HepG2 (cell line): ENCODE measurements around the gene NPTXR. TPM values are rescaled to one million over a fixed set of nuclear protein-coding genes. Genes with fewer than 3 reads are reported as not detected.

Experiments
- ATF7 ChIP-seq, 2 experiments: fragments of 450-650 bp in 1 of 2; sonication (generic) in 1 of 2; formaldehyde crosslinking in 1 of 2; IDR thresholded peaks; 2 replicates each; pipeline versions ENCODE4 v1.4.0 to v1.6.1; 2016 to 2020; ENCODE audit warnings: antibody characterized with exemption in 1 of 2, mild to moderate bottlenecking in 1 of 2, missing genetic modification reagents in 1 of 2
- NAIF1 ChIP-seq: sonication (generic); formaldehyde crosslinking; IDR thresholded peaks from 2 replicates; pipeline ENCODE4 v1.5.0; 2020; ENCODE audit warnings: mild to moderate bottlenecking, missing genetic modification reagents, borderline replicate concordance
- PHF21A ChIP-seq: sonication (generic); formaldehyde crosslinking; IDR thresholded peaks from 2 replicates; pipeline ENCODE4 v1.5.0; 2020; ENCODE audit warnings: mild to moderate bottlenecking, missing genetic modification reagents
- SALL2 ChIP-seq: sonication (generic); formaldehyde crosslinking; IDR thresholded peaks from 2 replicates; pipeline ENCODE4 v1.8.1; 2023; ENCODE audit warnings: mild to moderate bottlenecking, missing genetic modification reagents, inconsistent platforms
- SOX6 ChIP-seq, 2 experiments: fragments of 450-650 bp in 1 of 2; sonication (generic) in 1 of 2; formaldehyde crosslinking in 1 of 2; IDR thresholded peaks; 2 replicates each; pipeline versions ENCODE4 v1.4.0 to v1.6.1; 2017 to 2020; ENCODE audit warnings: antibody characterized with exemption in 1 of 2, mild to moderate bottlenecking in 1 of 2, missing genetic modification reagents in 1 of 2
- XBP1 ChIP-seq: sonication (generic); formaldehyde crosslinking; IDR thresholded peaks from 2 replicates; pipeline ENCODE4 v1.5.0; 2020; ENCODE audit warnings: missing genetic modification reagents
- ZFP36 ChIP-seq: fragments of 150-350 bp; IDR thresholded peaks from 2 replicates; pipeline ENCODE4 v1.6.1; 2018; ENCODE audit warnings: borderline replicate concordance, low read length, low read depth; ENCODE audit not compliant: partially characterized antibody
- polyA plus RNA-seq, 8 experiments: library from polyadenylated mRNA; depleted of rRNA in 3 of 8; stranded (reverse) in 7 of 8; unstranded in 1 of 8; fragments of >200 nt; fragmentation: Illumina TruSeq in 4 of 8; extraction: Trizol in 4 of 8; gene quantifications; 2 replicates each; pipeline versions ENCODE4 v1.2.1 to v1.2.3, GENCODE V29; 2011 to 2016; ENCODE audit warnings: low read depth in 4 of 8, missing spikeins in 1 of 8, mixed read lengths in 1 of 8; ENCODE audit not compliant: insufficient read depth in 1 of 8
- total RNA-seq, 5 experiments: library from RNA; depleted of rRNA; stranded (reverse); fragments of >200 nt; fragmentation: Illumina TruSeq; extraction: Trizol; gene quantifications; 2 replicates each; pipeline ENCODE4 v1.2.3, GENCODE V29; 2016; ENCODE audit warnings: low read depth in 1 of 5
- TF ChIP-seq, protein P1 (sequence below): sonication (generic); formaldehyde crosslinking; IDR thresholded peaks from 2 replicates; pipeline ENCODE4 v1.8.1; 2023; ENCODE audit warnings: mild to moderate bottlenecking, inconsistent platforms, moderate library complexity, missing genetic modification reagents, borderline replicate concordance
- TF ChIP-seq, protein P2 (sequence below): sonication (generic); formaldehyde crosslinking; IDR thresholded peaks from 2 replicates; pipeline ENCODE4 v1.5.0; 2020; ENCODE audit warnings: mild to moderate bottlenecking, missing genetic modification reagents
- TF ChIP-seq, protein P3 (sequence below): sonication (generic); formaldehyde crosslinking; IDR thresholded peaks from 2 replicates; pipeline ENCODE4 v1.5.0; 2020; ENCODE audit warnings: mild to moderate bottlenecking, missing genetic modification reagents, borderline replicate concordance
- TF ChIP-seq, protein P4 (sequence below): sonication (generic); formaldehyde crosslinking; IDR thresholded peaks from 2 replicates; pipeline ENCODE4 v1.5.0; 2020; ENCODE audit warnings: mild to moderate bottlenecking, missing genetic modification reagents, borderline replicate concordance

The NPTXR gene
- total and polyA plus RNA-seq, 2 of the 13 experiments (the other 11 are each of a cell fraction or from before 2014, with no cell fraction given) = 2.6 to 4.8 TPM

DNA sequence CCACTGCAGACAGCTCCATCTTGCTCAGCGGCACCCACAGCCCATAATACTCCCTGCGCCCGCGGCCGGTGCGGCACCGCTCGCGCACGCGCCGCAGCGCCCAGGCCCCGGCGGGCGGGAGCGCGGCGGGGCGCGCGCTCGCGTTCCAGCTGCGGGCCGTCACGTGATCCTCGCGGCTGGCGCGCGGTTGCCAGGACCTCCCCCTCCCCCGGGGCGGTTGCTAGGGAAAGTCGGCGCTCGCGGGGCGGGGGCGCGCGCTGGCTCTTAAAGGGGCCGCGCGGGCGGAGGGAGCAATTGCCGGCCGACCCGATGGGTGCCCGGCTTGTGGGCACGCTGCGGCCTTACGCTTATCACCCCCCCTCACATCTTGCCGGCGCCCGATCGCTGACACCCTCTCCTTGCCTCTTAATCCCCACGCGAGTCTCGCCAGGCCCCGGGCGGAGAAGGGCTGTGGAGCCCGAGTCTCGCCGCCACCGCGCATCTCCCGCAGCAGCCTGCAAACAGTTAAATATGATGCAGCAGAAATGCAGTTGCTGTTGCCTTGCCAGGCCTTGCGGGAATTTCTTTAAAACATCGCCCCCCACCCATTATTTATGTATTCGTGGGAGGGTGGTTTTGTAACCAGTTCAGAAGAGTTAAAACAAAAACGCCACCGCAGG is 28.5 kb upstream of the NPTXR start, which contains the start of gene CBX6 (continued):
- TF ChIP-seq ATF7 (IDR thresholded peaks at IDR 0.05) (no peak), ATF7 (CRISPR knock-in tag; IDR thresholded peaks at IDR 0.05) (no peak), PHF21A (CRISPR knock-in tag) (0 out of 2 replicates have a peak, but pooled peaks have one; percentile 19), SOX6 (IDR thresholded peaks at IDR 0.05) (no peak), SOX6 (CRISPR knock-in tag; IDR thresholded peaks at IDR 0.05) (peak; percentile 36), NAIF1 (CRISPR knock-in tag) (no peak), XBP1 (CRISPR knock-in tag) (no peak), SALL2 (0 out of 2 replicates have a peak, but pooled peaks have one; percentile 31), ZFP36 (no peak)
- TF ChIP-seq, protein P1, sequence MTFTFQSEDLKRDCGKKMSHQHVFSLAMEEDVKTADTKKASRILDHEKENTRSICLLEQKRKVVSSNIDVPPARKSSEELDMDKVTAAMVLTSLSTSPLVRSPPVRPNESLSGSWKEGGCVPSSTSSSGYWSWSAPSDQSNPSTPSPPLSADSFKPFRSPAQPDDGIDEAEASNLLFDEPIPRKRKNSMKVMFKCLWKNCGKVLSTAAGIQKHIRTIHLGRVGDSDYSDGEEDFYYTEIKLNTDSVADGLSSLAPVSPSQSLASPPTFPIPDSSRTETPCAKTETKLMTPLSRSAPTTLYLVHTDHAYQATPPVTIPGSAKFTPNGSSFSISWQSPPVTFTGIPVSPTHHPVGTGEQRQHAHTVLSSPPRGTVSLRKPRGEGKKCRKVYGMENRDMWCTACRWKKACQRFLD = no peak
- TF ChIP-seq, protein P2, sequence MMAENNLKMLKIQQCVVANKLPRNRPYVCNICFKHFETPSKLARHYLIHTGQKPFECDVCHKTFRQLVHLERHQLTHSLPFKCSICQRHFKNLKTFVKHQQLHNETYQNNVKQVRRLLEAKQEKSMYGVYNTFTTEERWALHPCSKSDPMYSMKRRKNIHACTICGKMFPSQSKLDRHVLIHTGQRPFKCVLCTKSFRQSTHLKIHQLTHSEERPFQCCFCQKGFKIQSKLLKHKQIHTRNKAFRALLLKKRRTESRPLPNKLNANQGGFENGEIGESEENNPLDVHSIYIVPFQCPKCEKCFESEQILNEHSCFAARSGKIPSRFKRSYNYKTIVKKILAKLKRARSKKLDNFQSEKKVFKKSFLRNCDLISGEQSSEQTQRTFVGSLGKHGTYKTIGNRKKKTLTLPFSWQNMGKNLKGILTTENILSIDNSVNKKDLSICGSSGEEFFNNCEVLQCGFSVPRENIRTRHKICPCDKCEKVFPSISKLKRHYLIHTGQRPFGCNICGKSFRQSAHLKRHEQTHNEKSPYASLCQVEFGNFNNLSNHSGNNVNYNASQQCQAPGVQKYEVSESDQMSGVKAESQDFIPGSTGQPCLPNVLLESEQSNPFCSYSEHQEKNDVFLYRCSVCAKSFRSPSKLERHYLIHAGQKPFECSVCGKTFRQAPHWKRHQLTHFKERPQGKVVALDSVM (CRISPR knock-in tag) = no peak
- TF ChIP-seq, protein P3, sequence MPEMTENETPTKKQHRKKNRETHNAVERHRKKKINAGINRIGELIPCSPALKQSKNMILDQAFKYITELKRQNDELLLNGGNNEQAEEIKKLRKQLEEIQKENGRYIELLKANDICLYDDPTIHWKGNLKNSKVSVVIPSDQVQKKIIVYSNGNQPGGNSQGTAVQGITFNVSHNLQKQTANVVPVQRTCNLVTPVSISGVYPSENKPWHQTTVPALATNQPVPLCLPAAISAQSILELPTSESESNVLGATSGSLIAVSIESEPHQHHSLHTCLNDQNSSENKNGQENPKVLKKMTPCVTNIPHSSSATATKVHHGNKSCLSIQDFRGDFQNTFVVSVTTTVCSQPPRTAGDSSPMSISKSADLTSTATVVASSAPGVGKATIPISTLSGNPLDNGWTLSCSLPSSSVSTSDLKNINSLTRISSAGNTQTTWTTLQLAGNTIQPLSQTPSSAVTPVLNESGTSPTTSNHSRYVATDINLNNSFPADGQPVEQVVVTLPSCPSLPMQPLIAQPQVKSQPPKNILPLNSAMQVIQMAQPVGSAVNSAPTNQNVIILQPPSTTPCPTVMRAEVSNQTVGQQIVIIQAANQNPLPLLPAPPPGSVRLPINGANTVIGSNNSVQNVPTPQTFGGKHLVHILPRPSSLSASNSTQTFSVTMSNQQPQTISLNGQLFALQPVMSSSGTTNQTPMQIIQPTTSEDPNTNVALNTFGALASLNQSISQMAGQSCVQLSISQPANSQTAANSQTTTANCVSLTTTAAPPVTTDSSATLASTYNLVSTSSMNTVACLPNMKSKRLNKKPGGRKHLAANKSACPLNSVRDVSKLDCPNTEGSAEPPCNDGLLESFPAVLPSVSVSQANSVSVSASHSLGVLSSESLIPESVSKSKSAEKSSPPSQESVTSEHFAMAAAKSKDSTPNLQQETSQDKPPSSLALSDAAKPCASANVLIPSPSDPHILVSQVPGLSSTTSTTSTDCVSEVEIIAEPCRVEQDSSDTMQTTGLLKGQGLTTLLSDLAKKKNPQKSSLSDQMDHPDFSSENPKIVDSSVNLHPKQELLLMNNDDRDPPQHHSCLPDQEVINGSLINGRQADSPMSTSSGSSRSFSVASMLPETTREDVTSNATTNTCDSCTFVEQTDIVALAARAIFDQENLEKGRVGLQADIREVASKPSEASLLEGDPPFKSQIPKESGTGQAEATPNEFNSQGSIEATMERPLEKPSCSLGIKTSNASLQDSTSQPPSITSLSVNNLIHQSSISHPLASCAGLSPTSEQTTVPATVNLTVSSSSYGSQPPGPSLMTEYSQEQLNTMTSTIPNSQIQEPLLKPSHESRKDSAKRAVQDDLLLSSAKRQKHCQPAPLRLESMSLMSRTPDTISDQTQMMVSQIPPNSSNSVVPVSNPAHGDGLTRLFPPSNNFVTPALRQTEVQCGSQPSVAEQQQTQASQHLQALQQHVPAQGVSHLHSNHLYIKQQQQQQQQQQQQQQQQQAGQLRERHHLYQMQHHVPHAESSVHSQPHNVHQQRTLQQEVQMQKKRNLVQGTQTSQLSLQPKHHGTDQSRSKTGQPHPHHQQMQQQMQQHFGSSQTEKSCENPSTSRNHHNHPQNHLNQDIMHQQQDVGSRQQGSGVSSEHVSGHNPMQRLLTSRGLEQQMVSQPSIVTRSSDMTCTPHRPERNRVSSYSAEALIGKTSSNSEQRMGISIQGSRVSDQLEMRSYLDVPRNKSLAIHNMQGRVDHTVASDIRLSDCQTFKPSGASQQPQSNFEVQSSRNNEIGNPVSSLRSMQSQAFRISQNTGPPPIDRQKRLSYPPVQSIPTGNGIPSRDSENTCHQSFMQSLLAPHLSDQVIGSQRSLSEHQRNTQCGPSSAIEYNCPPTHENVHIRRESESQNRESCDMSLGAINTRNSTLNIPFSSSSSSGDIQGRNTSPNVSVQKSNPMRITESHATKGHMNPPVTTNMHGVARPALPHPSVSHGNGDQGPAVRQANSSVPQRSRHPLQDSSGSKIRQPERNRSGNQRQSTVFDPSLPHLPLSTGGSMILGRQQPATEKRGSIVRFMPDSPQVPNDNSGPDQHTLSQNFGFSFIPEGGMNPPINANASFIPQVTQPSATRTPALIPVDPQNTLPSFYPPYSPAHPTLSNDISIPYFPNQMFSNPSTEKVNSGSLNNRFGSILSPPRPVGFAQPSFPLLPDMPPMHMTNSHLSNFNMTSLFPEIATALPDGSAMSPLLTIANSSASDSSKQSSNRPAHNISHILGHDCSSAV (CRISPR knock-in tag) = no peak
- TF ChIP-seq, protein P4, sequence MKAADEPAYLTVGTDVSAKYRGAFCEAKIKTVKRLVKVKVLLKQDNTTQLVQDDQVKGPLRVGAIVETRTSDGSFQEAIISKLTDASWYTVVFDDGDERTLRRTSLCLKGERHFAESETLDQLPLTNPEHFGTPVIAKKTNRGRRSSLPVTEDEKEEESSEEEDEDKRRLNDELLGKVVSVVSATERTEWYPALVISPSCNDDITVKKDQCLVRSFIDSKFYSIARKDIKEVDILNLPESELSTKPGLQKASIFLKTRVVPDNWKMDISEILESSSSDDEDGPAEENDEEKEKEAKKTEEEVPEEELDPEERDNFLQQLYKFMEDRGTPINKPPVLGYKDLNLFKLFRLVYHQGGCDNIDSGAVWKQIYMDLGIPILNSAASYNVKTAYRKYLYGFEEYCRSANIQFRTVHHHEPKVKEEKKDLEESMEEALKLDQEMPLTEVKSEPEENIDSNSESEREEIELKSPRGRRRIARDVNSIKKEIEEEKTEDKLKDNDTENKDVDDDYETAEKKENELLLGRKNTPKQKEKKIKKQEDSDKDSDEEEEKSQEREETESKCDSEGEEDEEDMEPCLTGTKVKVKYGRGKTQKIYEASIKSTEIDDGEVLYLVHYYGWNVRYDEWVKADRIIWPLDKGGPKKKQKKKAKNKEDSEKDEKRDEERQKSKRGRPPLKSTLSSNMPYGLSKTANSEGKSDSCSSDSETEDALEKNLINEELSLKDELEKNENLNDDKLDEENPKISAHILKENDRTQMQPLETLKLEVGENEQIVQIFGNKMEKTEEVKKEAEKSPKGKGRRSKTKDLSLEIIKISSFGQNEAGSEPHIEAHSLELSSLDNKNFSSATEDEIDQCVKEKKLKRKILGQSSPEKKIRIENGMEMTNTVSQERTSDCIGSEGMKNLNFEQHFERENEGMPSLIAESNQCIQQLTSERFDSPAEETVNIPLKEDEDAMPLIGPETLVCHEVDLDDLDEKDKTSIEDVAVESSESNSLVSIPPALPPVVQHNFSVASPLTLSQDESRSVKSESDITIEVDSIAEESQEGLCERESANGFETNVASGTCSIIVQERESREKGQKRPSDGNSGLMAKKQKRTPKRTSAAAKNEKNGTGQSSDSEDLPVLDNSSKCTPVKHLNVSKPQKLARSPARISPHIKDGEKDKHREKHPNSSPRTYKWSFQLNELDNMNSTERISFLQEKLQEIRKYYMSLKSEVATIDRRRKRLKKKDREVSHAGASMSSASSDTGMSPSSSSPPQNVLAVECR = no peak; the same call in 1 of the 2 replicates
